Measurements from ENCODE around the gene RBMXL3. TPM values are rescaled to one million over a fixed set of nuclear protein-coding genes. Genes with fewer than 3 reads are reported as not detected.

Gene RBMXL3
- total RNA-seq, result not detected

- Histone ChIP-seq H3K4me3 (no peak within 1 kb of the TSS), H3K36me3 (no peaks in the 10 kb centered on the region), H3K27ac (no peak within 1 kb of the TSS), H3K4me1 (no peaks in the 10 kb centered on the region), H3K27me3 (no peaks in the 10 kb centered on the region), H3K9me3 (peaks cover 0 to 22% (median 0%) of the 10 kb centered on the region in 4 donors)
- ATAC-seq (ENCODE audit: low FRiP score in 2 of 2) (no peak), DNase-seq (peak in 1 of 2 donors; percentile 21)
- TF ChIP-seq POLR2AphosphoS5 (IDR thresholded peaks at IDR 0.05) (no peak), EP300 (IDR thresholded peaks at IDR 0.05) (no peak)
- WGBS, 2 donors, result 92 to 98% methylated on average over 14 to 16 of the region's 16 CpGs
These were observed at the start of gene RBMXL3 for GRCh38 chrX:115189110-115189509. TSS of gene RBMXL3 (plus strand) at chrX:115189410. CDS start at chrX:115189442, 32 bp downstream.

- ATAC-seq (ENCODE audit: low FRiP score in 2 of 2) (no peak), DNase-seq (no peak)
- no peaks in the 10 kb centered on the region for H3K4me1 ChIP-seq
- no peaks in the 10 kb centered on the region for H3K27me3 ChIP-seq
- TF ChIP-seq EP300 (IDR thresholded peaks at IDR 0.05) (no peak), CTCF (IDR thresholded peaks at IDR 0.05) (no peak), POLR2A (IDR thresholded peaks at IDR 0.05) (no peak), POLR2AphosphoS5 (IDR thresholded peaks at IDR 0.05) (no peak)
- no peak overlapping the region for H3K4me3 ChIP-seq
- no peak overlapping the region for H3K27ac ChIP-seq
- H3K9me3 ChIP-seq, result peaks cover 0 to 8% (median 0%) of the 10 kb centered on the region in 4 donors
- H3K36me3 ChIP-seq, result no peaks in the 10 kb centered on the region
These were observed 47.2 kb upstream of the RBMXL3 start for GRCh38 chrX:115142057-115142456.

- no peak for DNase-seq
- TF ChIP-seq EP300 (IDR thresholded peaks at IDR 0.05), result no peak
- TF ChIP-seq CTCF (IDR thresholded peaks at IDR 0.05), result peak in 5 of 6 experiments; percentile 20 to 55 (median 44)
These were observed 42.0 kb upstream of the RBMXL3 start for GRCh38 chrX:115147220-115147619.

GRCh38 chrX:115173181-115173580 is 16.0 kb upstream of the RBMXL3 start:
- TF ChIP-seq EP300 (IDR thresholded peaks at IDR 0.05) (no peak), POLR2AphosphoS5 (IDR thresholded peaks at IDR 0.05) (no peak), CTCF (IDR thresholded peaks at IDR 0.05) (no peak), POLR2A (IDR thresholded peaks at IDR 0.05) (no peak)
- ATAC-seq (ENCODE audit: low FRiP score in 2 of 2) (no peak), DNase-seq (no peak)
- no peaks in the 10 kb centered on the region for H3K36me3 ChIP-seq
- H3K27ac ChIP-seq, result no peak overlapping the region
- H3K4me3 ChIP-seq, result no peak overlapping the region
- WGBS, 2 donors, result 71 to 78% methylated on average over 9 of the region's 9 CpGs
- no peaks in the 10 kb centered on the region for H3K4me1 ChIP-seq
- H3K27me3 ChIP-seq, result no peaks in the 10 kb centered on the region
- H3K9me3 ChIP-seq, result no peaks in the 10 kb centered on the region

More at GRCh38 chrX:115147220-115147619, 42.0 kb upstream of the RBMXL3 start:
- no peak overlapping the region for H3K27ac ChIP-seq
- no peaks in the 10 kb centered on the region for H3K9me3 ChIP-seq
- H3K4me3 ChIP-seq, result no peak overlapping the region
- WGBS, 2 donors, result 63 to 73% methylated on average over 1 of the region's 1 CpG
- H3K36me3 ChIP-seq, result no peaks in the 10 kb centered on the region
- H3K4me1 ChIP-seq, result no peaks in the 10 kb centered on the region
- ATAC-seq (ENCODE audit: low FRiP score in 2 of 2), result no peak
- no peaks in the 10 kb centered on the region for H3K27me3 ChIP-seq

- DNase-seq (no peak), ATAC-seq (ENCODE audit: low FRiP score in 2 of 2) (no peak)
- 74 to 83% methylated on average over 2 to 3 of the region's 3 CpGs for WGBS, 2 donors
These were observed 14.7 kb upstream of the RBMXL3 start for GRCh38 chrX:115174548-115174947.

More at GRCh38 chrX:115174548-115174947, 14.7 kb upstream of the RBMXL3 start:
- no peaks in the 10 kb centered on the region for H3K4me1 ChIP-seq
- H3K36me3 ChIP-seq, result no peaks in the 10 kb centered on the region
- H3K27ac ChIP-seq, result no peak overlapping the region
- H3K9me3 ChIP-seq, result no peaks in the 10 kb centered on the region
- TF ChIP-seq EP300 (IDR thresholded peaks at IDR 0.05) (no peak), POLR2A (IDR thresholded peaks at IDR 0.05) (no peak), CTCF (IDR thresholded peaks at IDR 0.05) (no peak)
- no peak overlapping the region for H3K4me3 ChIP-seq
- H3K27me3 ChIP-seq, result no peaks in the 10 kb centered on the region
